ENCODE results near the gene RNASE4.

GRCh38 chr14:20698934-20699333 lies 14.6 kb downstream of the RNASE4 start:
- TF ChIP-seq MYC (IDR thresholded peaks at IDR 0.05; ENCODE audit: low read depth, low read length), result no peak
- TF ChIP-seq CTCF (IDR thresholded peaks at IDR 0.05; ENCODE audit: extremely low read depth in 1 of 2, insufficient read depth in 1 of 2, low read depth in 1 of 2, low read length in 2 of 2), result no peak
- no peak for TF ChIP-seq POLR2AphosphoS5 (IDR thresholded peaks at IDR 0.05; ENCODE audit: insufficient read depth, low read depth, low read length)
- no peak for TF ChIP-seq POLR2A (IDR thresholded peaks at IDR 0.05; ENCODE audit: low read depth, low read length)
- TF ChIP-seq GATA2 (IDR thresholded peaks at IDR 0.05; ENCODE audit: insufficient read depth, insufficient read length, low read depth, low read length), result no peak
